Adrenal gland (tissue), 12 donors: Measurements from ENCODE around the gene PIGT. TPM values are rescaled to one million over a fixed set of nuclear protein-coding genes. Genes with fewer than 3 reads are reported as not detected.

Experiments used
- DNase-seq, 7 donors: peaks; one replicate each; pipeline ENCODE4 v3.0.0-alpha.2; 2019 to 2020
- H3K27ac ChIP-seq, 5 donors: fragments of 200-600 bp; sonication (generic) in 4 of 5; 1 replicate in 3 of 5; 2 replicates in 2 of 5; pipeline versions ENCODE4 v1.5.1 to v1.8.0; 2016 to 2020; ENCODE audit warnings: mild to moderate bottlenecking in 1 of 5
- H3K27me3 ChIP-seq: fragments of 200-600 bp; 2 replicates; pipeline ENCODE4 v1.8.0; 2021
- H3K36me3 ChIP-seq, 2 donors: fragments of 200-600 bp; replicated peaks in 1 of 2; 1 replicate in 1 of 2; 2 replicates in 1 of 2; pipeline versions ENCODE4 v1.5.1 to v1.8.0; 2018 to 2022
- H3K4me1 ChIP-seq, 2 donors: fragments of 200-600 bp; replicated peaks in 1 of 2; 1 replicate in 1 of 2; 2 replicates in 1 of 2; pipeline versions ENCODE4 v1.5.1 to v1.8.0; 2018 to 2021
- H3K4me3 ChIP-seq, 4 donors: fragments of 200-600 bp; sonication (generic) in 3 of 4; one replicate each; pipeline ENCODE4 v1.5.1; 2016 to 2018
- H3K9me3 ChIP-seq, 3 donors: fragments of 200-600 bp; sonication (generic) in 1 of 3; replicated peaks in 1 of 3; 1 replicate in 2 of 3; 2 replicates in 1 of 3; pipeline versions ENCODE4 v1.5.1 to v1.8.0; 2016 to 2021
- CTCF ChIP-seq, 6 experiments: fragments of 450-650 bp in 4 of 6; fragments of 200-600 bp in 2 of 6; sonication (generic) in 1 of 6; IDR thresholded peaks; 1 replicate in 5 of 6; 2 replicates in 1 of 6; pipeline versions ENCODE4 v1.5.1 to v1.8.0; 2016 to 2021; ENCODE audit warnings: antibody characterized with exemption in 6 of 6, mild to moderate bottlenecking in 2 of 6, moderate library complexity in 1 of 6
- POLR2A ChIP-seq, 2 donors: fragments of 450-650 bp; IDR thresholded peaks; one replicate each; pipeline ENCODE4 v1.6.1; 2017; ENCODE audit warnings: antibody characterized with exemption in 2 of 2, mild to moderate bottlenecking in 2 of 2, moderate library complexity in 1 of 2
- WGBS, 4 donors: extraction: QIAGEN DNeasy Blood & Tissue Kit in 2 of 4; methylation state at CpG; one replicate each; pipeline versions ENCODE4 v1.1.5 to v1.1.7; 2013 to 2017; 5-methylcytosine and 5-hydroxymethylcytosine counted together
- intact Hi-C, 2 donors: fragments of 100-400 bp; cut with DNase I; formaldehyde crosslinking; loops; one replicate each; pipeline versions ENCODE4 v1.14.1 to v1.15.0; 2022 to 2023
- polyA plus RNA-seq, 3 donors: library from polyadenylated mRNA; stranded (reverse); fragments of 200-250 nt in 2 of 3; fragments of 350-450 nt in 1 of 3; fragmentation: Illumina TruSeq in 1 of 3; extraction: RNeasy Lipid Tissue Mini Kit (QIAGEN cat#74804) in 1 of 3; gene quantifications; one replicate each; pipeline ENCODE4 v1.2.3, GENCODE V29; 2013 to 2014
- total RNA-seq, 9 donors: library from RNA; depleted of rRNA in 4 of 9; stranded (reverse); fragments of >200 nt in 4 of 9; fragments of 120-200 nt in 1 of 9; fragmentation: NEBNext Ultra II Directional in 1 of 9; extraction: Animal tissue kit (Norgen Biotek cat#: 25700) in 1 of 9; gene quantifications; one replicate each; pipeline versions ENCODE4 v1.1.0 to v1.2.4, GENCODE V29; 2013 to 2023
- donor health status: healthy with polysubstance abuse.
- donor health status: Bipolar disorder and iron deficiency.
- donor health status: DM: yes; HTN: yes; CAD: no.
- donor health status: DM: no; HTN: no; CAD: no.
- donor health status: DM: no; HTN: no; CAD: no.
- donor health status: DM: yes; HTN: yes; CAD: no.

The PIGT gene
- total and polyA plus RNA-seq, 12 donors, result 45.2 to 202 (median 109) TPM

GRCh38 chr20:45395114-45395415 is 20.9 kb upstream of the PIGT start:
- H3K36me3 ChIP-seq, result no peaks in the 10 kb centered on the region
- H3K4me3 ChIP-seq, result no peak overlapping the region
- DNase-seq, result no peak
- H3K4me1 ChIP-seq, result no peaks in the 10 kb centered on the region
- H3K27ac ChIP-seq, result no peak overlapping the region
- H3K27me3 ChIP-seq, result no peaks in the 10 kb centered on the region
- H3K9me3 ChIP-seq, result peaks cover 0 to 3% (median 0%) of the 10 kb centered on the region in 3 donors
- intact Hi-C loops, result no loop called here
- WGBS, 4 donors, result 79 to 89% (median 88%) methylated on average over 3 to 7 of the region's 7 CpGs; no CpG with 5 or more reads in 1 of the 4 donors
- TF ChIP-seq CTCF (IDR thresholded peaks at IDR 0.05) (no peak), POLR2A (IDR thresholded peaks at IDR 0.05) (no peak)

GRCh38 chr20:45399018-45399417 is 16.9 kb upstream of the PIGT start:
- intact Hi-C loops, result no loop called here
- H3K4me1 ChIP-seq, result no peaks in the 10 kb centered on the region
- no peak overlapping the region for H3K27ac ChIP-seq
- H3K9me3 ChIP-seq, result peaks cover 0 to 9% (median 0%) of the 10 kb centered on the region in 3 donors
- no peaks in the 10 kb centered on the region for H3K36me3 ChIP-seq
- no peak overlapping the region for H3K4me3 ChIP-seq
- TF ChIP-seq POLR2A (IDR thresholded peaks at IDR 0.05), result no peak
- TF ChIP-seq CTCF (IDR thresholded peaks at IDR 0.05), result no peak
- no peak for DNase-seq
- H3K27me3 ChIP-seq, result no peaks in the 10 kb centered on the region
- WGBS, 4 donors, result 94 to 100% (median 96%) methylated on average over 1 of the region's 1 CpG

GRCh38 chr20:45400346-45401031 is 15.5 kb upstream of the PIGT start:
- peaks cover 0 to 9% (median 0%) of the 10 kb centered on the region in 3 donors for H3K9me3 ChIP-seq
- peaks cover 1 to 2% of the 10 kb centered on the region in 2 donors for H3K4me1 ChIP-seq
- no peaks in the 10 kb centered on the region for H3K27me3 ChIP-seq
- intact Hi-C loops, result no loop called here
- DNase-seq, result no peak
- WGBS, 4 donors, result 94 to 100% (median 96%) methylated on average over 2 to 6 of the region's 6 CpGs
- TF ChIP-seq CTCF (IDR thresholded peaks at IDR 0.05) (no peak), POLR2A (IDR thresholded peaks at IDR 0.05) (no peak)
- no peak overlapping the region for H3K27ac ChIP-seq
- no peak overlapping the region for H3K4me3 ChIP-seq
- H3K36me3 ChIP-seq, result no peaks in the 10 kb centered on the region

GRCh38 chr20:45402946-45403345 is 13.0 kb upstream of the PIGT start:
- Histone ChIP-seq H3K9me3 (peaks cover 0 to 9% (median 0%) of the 10 kb centered on the region in 3 donors), H3K4me1 (peaks cover 6 to 15% of the 10 kb centered on the region in 2 donors), H3K27me3 (no peaks in the 10 kb centered on the region), H3K27ac (no peak overlapping the region), H3K4me3 (no peak overlapping the region), H3K36me3 (no peaks in the 10 kb centered on the region)
- TF ChIP-seq CTCF (IDR thresholded peaks at IDR 0.05) (no peak), POLR2A (IDR thresholded peaks at IDR 0.05) (no peak)
- DNase-seq, result no peak
- intact Hi-C loops, result no loop called here
- WGBS, 4 donors, result 73 to 90% (median 86%) methylated on average over 1 of the region's 1 CpG
